ENCODE measurements around the gene CCDC146. TPM values are rescaled to one million over a fixed set of nuclear protein-coding genes. Genes with fewer than 3 reads are reported as not detected.
A peak's percentile ranks its signal among the peaks of the same experiment; 100 is the strongest.
"Not testable (repeated sequence)": the region's sequence is repeated elsewhere in the genome, so short reads cannot be mapped to it uniquely, and the experiment has no call there.

Gene CCDC146
- total RNA-seq, 1 experiment from 2014 or later, result 1.9 TPM

GRCh38 chr7:77228795-77229194 is 106.4 kb downstream of the CCDC146 start:
- H3K9me3 ChIP-seq (replicated peaks); H3K4me1 ChIP-seq (replicated peaks); DNase-seq (ENCODE audit: low read depth in 1 of 2, low spot score in 2 of 2); H3K27me3 ChIP-seq (replicated peaks); H3K4me3 ChIP-seq; H3K36me3 ChIP-seq; H3K27ac ChIP-seq: not testable (repeated sequence)

- Histone ChIP-seq H3K4me3 (no peak overlapping the region), H3K27me3 (replicated peaks) (no peaks in the 10 kb centered on the region), H3K9me3 (replicated peaks) (no peaks in the 10 kb centered on the region), H3K36me3 (no peaks in the 10 kb centered on the region), H3K27ac (no peak overlapping the region), H3K4me1 (replicated peaks) (peaks cover 9% of the 10 kb centered on the region)
- DNase-seq (ENCODE audit: low read depth in 1 of 2, low spot score in 2 of 2), result no peak
Observed at GRCh38 chr7:77232467-77232866, 110.1 kb downstream of the CCDC146 start.

GRCh38 chr7:77235276-77235675 is 112.9 kb downstream of the CCDC146 start:
- Histone ChIP-seq H3K27ac (no peak overlapping the region), H3K27me3 (replicated peaks) (no peaks in the 10 kb centered on the region)
- DNase-seq (ENCODE audit: low read depth in 1 of 2, low spot score in 2 of 2), result no peak

GRCh38 chr7:77238703-77239136 is 116.3 kb downstream of the CCDC146 start:
- Histone ChIP-seq H3K27me3 (replicated peaks) (no peaks in the 10 kb centered on the region), H3K4me1 (replicated peaks) (no peaks in the 10 kb centered on the region), H3K9me3 (replicated peaks) (no peaks in the 10 kb centered on the region), H3K27ac (no peak overlapping the region), H3K36me3 (no peaks in the 10 kb centered on the region), H3K4me3 (no peak overlapping the region)
- no peak for DNase-seq (ENCODE audit: low read depth in 1 of 2, low spot score in 2 of 2)

More at GRCh38 chr7:77235276-77235675, 112.9 kb downstream of the CCDC146 start:
- no peaks in the 10 kb centered on the region for H3K9me3 ChIP-seq (replicated peaks)
- peaks cover 9% of the 10 kb centered on the region for H3K4me1 ChIP-seq (replicated peaks)
- H3K36me3 ChIP-seq, result no peaks in the 10 kb centered on the region
- H3K4me3 ChIP-seq, result no peak overlapping the region

- H3K4me3 ChIP-seq, result no peak overlapping the region
- DNase-seq (ENCODE audit: low read depth in 1 of 2, low spot score in 2 of 2), result no peak
- no peaks in the 10 kb centered on the region for H3K36me3 ChIP-seq
- H3K27ac ChIP-seq, result no peak overlapping the region
- no peaks in the 10 kb centered on the region for H3K27me3 ChIP-seq (replicated peaks)
- H3K4me1 ChIP-seq (replicated peaks), result no peaks in the 10 kb centered on the region
- H3K9me3 ChIP-seq (replicated peaks), result no peaks in the 10 kb centered on the region
Observed at GRCh38 chr7:77239471-77239870, 117.1 kb downstream of the CCDC146 start.

GRCh38 chr7:77242068-77242467 is 119.7 kb downstream of the CCDC146 start:
- no peak overlapping the region for H3K27ac ChIP-seq
- DNase-seq (ENCODE audit: low read depth in 1 of 2, low spot score in 2 of 2), result no peak
- no peaks in the 10 kb centered on the region for H3K9me3 ChIP-seq (replicated peaks)
- no peaks in the 10 kb centered on the region for H3K36me3 ChIP-seq
- no peak overlapping the region for H3K4me3 ChIP-seq
- peaks cover 20% of the 10 kb centered on the region for H3K4me1 ChIP-seq (replicated peaks)
- no peaks in the 10 kb centered on the region for H3K27me3 ChIP-seq (replicated peaks)

GRCh38 chr7:77242554-77242953 is 120.1 kb downstream of the CCDC146 start:
- no peaks in the 10 kb centered on the region for H3K36me3 ChIP-seq
- no peak for DNase-seq (ENCODE audit: low read depth in 1 of 2, low spot score in 2 of 2)
- no peak overlapping the region for H3K27ac ChIP-seq
- H3K27me3 ChIP-seq (replicated peaks), result no peaks in the 10 kb centered on the region
- H3K4me3 ChIP-seq, result no peak overlapping the region
- H3K9me3 ChIP-seq (replicated peaks), result no peaks in the 10 kb centered on the region
- peaks cover 23% of the 10 kb centered on the region for H3K4me1 ChIP-seq (replicated peaks)

- H3K27ac ChIP-seq, result no peak overlapping the region
- H3K4me1 ChIP-seq (replicated peaks), result peaks cover 23% of the 10 kb centered on the region
- no peaks in the 10 kb centered on the region for H3K27me3 ChIP-seq (replicated peaks)
- DNase-seq (ENCODE audit: low read depth in 1 of 2, low spot score in 2 of 2), result no peak
- H3K36me3 ChIP-seq, result no peaks in the 10 kb centered on the region
- no peak overlapping the region for H3K4me3 ChIP-seq
- H3K9me3 ChIP-seq (replicated peaks), result no peaks in the 10 kb centered on the region
Observed at GRCh38 chr7:77244222-77244934, 122.0 kb downstream of the CCDC146 start.

GRCh38 chr7:77245015-77245755 is 122.8 kb downstream of the CCDC146 start:
- Histone ChIP-seq H3K9me3 (replicated peaks) (no peaks in the 10 kb centered on the region), H3K27me3 (replicated peaks) (no peaks in the 10 kb centered on the region), H3K4me3 (no peak overlapping the region), H3K36me3 (no peaks in the 10 kb centered on the region), H3K4me1 (replicated peaks) (peaks cover 23% of the 10 kb centered on the region), H3K27ac (0 out of 2 replicates have a peak overlapping the region, but pooled peaks have one; percentile 4)
- no peak for DNase-seq (ENCODE audit: low read depth in 1 of 2, low spot score in 2 of 2)

GRCh38 chr7:77246026-77246640 is 123.7 kb downstream of the CCDC146 start:
- DNase-seq (ENCODE audit: low read depth in 1 of 2, low spot score in 2 of 2), result peak in 1 of 2 experiments; percentile 55

GRCh38 chr7:77247206-77247850 is 124.9 kb downstream of the CCDC146 start:
- no peak overlapping the region for H3K4me3 ChIP-seq
- no peaks in the 10 kb centered on the region for H3K36me3 ChIP-seq
- peaks cover 35% of the 10 kb centered on the region for H3K4me1 ChIP-seq (replicated peaks)
- no peak overlapping the region for H3K27ac ChIP-seq
- no peaks in the 10 kb centered on the region for H3K27me3 ChIP-seq (replicated peaks)
- no peaks in the 10 kb centered on the region for H3K9me3 ChIP-seq (replicated peaks)
- DNase-seq (ENCODE audit: low read depth in 1 of 2, low spot score in 2 of 2), result peak; percentile 43 to 71

More at GRCh38 chr7:77246026-77246640, 123.7 kb downstream of the CCDC146 start:
- Histone ChIP-seq H3K27ac (peak overlapping the region; percentile 29; the same call in 1 of the 2 replicates), H3K4me3 (no peak overlapping the region), H3K36me3 (no peaks in the 10 kb centered on the region), H3K27me3 (replicated peaks) (no peaks in the 10 kb centered on the region), H3K4me1 (replicated peaks) (peaks cover 27% of the 10 kb centered on the region), H3K9me3 (replicated peaks) (no peaks in the 10 kb centered on the region)

- no peak for DNase-seq (ENCODE audit: low read depth in 1 of 2, low spot score in 2 of 2)
- Histone ChIP-seq H3K36me3 (no peaks in the 10 kb centered on the region), H3K27me3 (replicated peaks) (no peaks in the 10 kb centered on the region), H3K4me1 (replicated peaks) (peaks cover 43% of the 10 kb centered on the region), H3K27ac (no peak overlapping the region), H3K9me3 (replicated peaks) (no peaks in the 10 kb centered on the region), H3K4me3 (no peak overlapping the region)
Observed at GRCh38 chr7:77248154-77248553, 125.7 kb downstream of the CCDC146 start.

GRCh38 chr7:77252506-77252905 is 130.1 kb downstream of the CCDC146 start:
- H3K36me3 ChIP-seq, result no peaks in the 10 kb centered on the region
- no peak overlapping the region for H3K27ac ChIP-seq
- peaks cover 25% of the 10 kb centered on the region for H3K4me1 ChIP-seq (replicated peaks)
- no peak overlapping the region for H3K4me3 ChIP-seq
- no peaks in the 10 kb centered on the region for H3K27me3 ChIP-seq (replicated peaks)
- DNase-seq (ENCODE audit: low read depth in 1 of 2, low spot score in 2 of 2), result no peak
- H3K9me3 ChIP-seq (replicated peaks), result no peaks in the 10 kb centered on the region

Data from SJSA1 (cell line).